ENCODE results near the gene GNAT1. TPM values are rescaled to one million over a fixed set of nuclear protein-coding genes. Genes with fewer than 3 reads are reported as not detected.

The GNAT1 gene
- polyA plus RNA-seq (ENCODE audit: insufficient read length in 3 of 3): under 1 TPM in 1 of 3 donors, not detected in 2; 0.03 TPM
- long read RNA-seq, donor 1: 0 reads
- long read RNA-seq, donor 2: 0 reads
- long read RNA-seq, donor 3: 0 reads
- long read RNA-seq, donor 4: 0 reads
- long read RNA-seq, donor 5: 0 reads
- long read RNA-seq, donor 6: 0 reads
- long read RNA-seq, donor 7: 0 reads
- long read RNA-seq, donor 8: 0 reads
- long read RNA-seq, donor 9: 0 reads
- long read RNA-seq, donor 10: 0 reads
- long read RNA-seq, donor 11: 0 reads
- long read RNA-seq, donor 12: 0 reads
- long read RNA-seq, donor 13: 0 reads
- long read RNA-seq, donor 14: 0 reads
- long read RNA-seq, donor 15: 0 reads
- long read RNA-seq, donor 16: 0 reads

DNA sequence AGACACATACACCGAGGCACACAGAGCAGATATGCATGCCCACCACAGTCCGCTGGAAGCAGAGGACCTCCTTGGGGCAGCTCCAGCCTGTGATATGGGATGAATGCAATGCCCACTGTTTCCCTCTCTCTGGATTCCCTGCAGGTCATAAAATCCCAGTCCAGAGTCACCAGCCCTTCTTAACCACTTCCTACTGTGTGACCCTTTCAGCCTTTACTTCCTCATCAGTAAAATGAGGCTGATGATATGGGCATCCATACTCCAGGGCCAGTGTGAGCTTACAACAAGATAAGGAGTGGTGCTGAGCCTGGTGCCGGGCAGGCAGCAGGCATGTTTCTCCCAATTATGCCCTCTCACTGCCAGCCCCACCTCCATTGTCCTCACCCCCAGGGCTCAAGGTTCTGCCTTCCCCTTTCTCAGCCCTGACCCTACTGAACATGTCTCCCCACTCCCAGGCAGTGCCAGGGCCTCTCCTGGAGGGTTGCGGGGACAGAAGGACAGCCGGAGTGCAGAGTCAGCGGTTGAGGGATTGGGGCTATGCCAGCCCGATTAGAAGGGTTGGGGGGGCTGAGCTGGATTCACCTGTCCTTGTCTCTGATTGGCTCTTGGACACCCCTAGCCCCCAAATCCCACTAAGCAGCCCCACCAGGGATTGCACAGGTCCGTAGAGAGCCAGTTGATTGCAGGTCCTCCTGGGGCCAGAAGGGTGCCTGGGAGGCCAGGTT is at the start of gene GNAT1:
Gene GNAT1 (plus strand): TSS at position 675 of the 725 bp plus-strand sequence. CDS start 116 bp downstream, outside the sequence.
- no peak for DNase-seq

DNA sequence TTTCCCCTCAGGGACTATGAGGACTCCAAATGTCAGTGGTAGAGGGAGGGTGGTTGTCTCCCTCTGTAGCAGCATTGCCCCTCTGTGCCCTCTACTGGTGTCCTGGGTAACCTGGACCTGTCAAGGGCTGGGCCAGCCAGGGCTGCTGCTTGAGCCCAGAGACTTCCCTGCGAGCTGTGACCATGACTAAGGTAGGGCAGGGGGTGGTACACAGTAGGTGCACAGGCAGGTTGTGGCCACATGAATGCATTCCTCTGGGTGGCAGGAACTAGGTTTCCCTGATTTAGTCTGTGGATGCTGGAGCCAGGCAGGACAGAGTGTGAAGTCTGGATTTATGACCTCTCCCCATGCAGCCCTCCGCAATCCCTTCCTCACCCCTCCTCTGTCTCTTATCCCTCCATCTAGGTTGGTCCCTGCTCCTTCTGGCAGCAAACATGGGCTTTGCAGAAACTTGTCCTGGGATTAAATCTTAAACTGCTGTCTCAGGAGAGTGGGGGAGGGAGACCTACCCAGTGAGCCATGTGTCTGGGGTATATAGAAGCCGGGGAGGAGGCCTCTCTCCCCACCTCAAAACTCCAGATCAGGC is 45.0 kb upstream of the GNAT1 start:
- no peak for DNase-seq

DNA sequence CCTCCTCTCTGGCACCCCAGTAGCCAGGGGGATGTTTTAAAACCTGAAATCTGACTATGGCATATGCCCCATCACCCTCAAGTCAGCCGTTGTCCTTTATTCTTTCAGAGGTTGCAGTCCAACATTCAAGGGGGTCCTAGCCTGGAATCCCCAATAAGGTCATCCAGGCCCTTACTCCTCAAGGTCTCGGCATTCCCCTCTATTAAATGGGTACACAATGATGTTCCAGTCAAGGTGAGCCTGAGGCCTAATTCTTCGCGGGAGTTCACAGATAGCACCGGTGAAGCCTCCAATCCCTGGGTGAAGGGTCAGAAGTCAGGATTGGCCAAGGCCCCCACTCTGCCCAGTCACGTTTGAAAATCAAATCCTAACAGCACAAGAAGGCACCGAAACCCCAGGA is 44.4 kb upstream of the GNAT1 start:
- no peak for DNase-seq

DNA sequence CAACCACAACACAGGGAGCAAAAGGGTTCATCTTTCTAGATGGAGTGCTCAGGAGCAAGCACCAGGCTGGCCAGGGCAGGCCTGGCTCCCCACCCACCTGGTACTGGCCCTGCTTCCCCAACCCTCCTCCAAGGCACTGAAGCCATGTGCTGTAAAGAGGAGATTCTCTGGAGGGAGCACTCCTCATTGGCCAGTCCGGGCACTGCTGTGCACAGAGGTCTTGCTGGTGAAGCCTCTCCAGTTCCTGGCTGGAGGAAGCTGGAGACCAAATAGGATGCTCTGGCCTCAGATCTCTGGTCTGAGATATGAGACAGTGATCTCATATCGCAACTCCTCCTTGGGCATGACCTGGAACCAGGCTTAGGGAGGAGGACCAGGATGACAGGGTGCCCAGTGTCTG is 44.0 kb upstream of the GNAT1 start:
- no peak for DNase-seq

DNA sequence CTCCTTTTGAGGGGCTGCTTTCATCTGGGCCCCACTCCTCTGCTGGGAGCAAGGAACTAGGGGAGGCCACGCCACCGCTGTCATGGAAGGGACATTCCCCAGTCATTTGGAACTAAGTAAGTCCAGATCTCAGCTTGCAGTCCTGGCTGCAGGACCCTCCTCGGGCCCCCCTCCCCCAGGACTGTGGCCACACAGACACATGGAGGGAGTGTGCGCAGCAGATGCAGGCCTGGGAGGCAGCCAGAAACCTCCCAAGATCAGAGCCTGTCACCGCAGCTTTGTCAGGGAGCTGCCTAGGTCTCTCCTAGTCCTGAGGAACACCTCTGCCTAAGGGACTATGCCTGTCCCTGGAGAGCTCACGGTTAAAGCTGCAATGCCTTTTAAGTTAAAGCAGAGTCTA is 43.5 kb upstream of the GNAT1 start:
- no peak for DNase-seq

DNA sequence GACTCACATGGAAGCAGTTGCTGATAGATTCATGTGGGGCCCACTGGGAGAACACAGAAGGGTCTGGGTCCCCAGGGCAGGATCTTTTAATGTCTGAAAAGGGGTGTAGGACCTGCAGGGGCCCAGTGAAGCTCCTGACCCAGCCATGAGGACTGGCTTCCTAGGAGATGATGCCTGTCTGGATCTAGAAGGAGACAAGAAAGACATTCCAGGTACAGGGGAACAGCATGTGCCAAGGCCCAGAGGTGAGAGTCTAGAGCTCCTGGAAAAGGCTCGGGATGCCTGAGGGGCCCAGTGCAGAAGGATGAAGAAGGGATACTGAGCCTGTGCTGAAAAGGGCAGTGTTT is 41.0 kb upstream of the GNAT1 start:
- DNase-seq: no peak

DNA sequence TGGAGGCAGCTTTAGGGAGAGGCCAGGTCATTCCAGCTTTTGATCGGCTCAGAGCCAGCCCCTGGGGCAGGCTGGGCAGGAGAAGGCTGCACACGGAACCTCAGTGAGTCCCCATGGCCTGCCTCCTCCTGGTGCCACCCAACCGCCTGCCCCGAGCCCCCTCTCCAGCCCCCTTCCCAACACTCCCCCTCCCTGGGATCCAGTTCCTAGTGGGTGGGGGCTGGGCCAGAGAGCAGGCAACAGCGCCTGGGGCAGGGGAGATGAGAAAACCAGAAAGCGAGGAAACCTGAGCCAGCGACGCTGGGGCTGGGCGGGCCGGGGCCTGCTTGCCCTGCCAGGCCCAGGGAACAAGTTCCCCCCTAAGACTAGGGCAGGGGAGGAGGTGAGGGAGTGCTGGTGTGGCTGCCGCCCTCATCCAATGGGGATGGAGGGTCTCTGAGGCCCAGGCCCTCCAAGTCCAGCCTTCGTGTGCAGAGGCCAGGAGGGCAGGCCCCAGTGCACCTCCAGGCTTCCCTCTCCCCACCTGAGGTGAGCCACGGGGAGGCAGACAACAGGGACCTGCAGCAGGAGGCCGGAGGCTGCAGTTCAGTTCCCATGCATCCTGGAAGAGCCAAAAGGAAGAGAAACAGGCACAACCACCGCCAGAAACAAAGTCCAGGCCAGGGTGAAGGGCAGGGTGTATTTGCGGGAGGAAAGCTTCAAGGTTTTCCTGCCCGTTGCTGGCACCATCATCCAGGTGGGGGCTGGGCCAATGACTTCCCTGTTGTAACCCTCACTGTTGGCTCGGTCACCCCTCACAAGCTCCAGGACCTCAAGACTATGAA is 40.3 kb upstream of the GNAT1 start:
- DNase-seq: peak; percentile 92

DNA sequence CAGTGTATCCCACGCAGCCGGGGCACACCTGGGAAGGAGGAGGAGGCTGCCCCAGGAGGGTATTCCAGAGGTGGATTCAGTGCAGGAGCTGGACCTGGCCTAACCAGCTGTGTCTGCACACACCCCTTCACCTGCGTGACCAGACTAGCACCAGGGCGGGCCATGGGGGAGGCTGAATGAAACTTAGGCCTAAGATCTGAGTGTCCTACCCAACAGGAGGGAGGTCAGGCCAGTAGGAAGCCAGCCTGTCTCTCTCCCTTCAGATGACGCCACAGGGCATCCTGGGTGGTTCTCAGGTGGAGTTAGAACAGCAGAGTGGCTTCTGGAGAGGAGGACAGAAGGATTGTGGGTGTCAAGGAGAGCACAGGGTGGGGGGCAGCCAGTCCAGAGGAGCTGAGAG is 39.7 kb upstream of the GNAT1 start:
- no peak for DNase-seq

DNA sequence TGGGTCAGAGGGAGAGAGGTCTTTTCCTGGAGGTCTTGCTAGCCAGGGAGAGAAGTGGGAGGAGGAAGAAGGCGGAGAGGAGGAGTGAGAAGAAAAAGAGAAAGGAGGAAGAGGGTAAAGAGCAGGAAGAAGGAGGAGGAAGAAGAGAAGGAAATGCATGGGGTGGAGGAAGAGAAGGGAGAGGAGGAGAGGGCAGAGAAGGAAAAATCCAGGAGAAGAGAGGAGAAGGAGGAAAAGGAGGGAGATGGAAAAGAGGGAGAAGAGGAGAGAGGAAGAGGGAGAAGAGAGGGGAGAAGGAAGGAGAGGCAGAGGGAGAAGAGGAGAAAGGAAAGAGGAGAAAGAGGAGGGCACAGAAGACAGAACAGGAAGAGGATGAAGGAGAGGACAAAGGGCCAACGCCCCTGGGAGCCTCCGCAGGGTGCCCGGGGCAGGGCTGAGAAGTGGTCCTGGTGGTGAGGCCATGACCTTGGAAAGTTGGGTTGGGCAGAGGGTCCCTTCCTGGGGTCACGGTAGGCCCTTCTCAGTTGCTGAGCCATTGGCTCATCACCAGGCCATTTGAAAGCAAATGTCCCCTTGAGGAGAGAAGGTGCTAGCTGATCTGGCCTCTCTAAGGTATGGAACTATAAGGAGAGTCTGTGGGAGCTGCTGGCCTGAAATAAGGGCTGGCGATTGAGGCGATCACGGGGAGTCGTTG is 37.5 kb upstream of the GNAT1 start:
- DNase-seq: no peak

DNA sequence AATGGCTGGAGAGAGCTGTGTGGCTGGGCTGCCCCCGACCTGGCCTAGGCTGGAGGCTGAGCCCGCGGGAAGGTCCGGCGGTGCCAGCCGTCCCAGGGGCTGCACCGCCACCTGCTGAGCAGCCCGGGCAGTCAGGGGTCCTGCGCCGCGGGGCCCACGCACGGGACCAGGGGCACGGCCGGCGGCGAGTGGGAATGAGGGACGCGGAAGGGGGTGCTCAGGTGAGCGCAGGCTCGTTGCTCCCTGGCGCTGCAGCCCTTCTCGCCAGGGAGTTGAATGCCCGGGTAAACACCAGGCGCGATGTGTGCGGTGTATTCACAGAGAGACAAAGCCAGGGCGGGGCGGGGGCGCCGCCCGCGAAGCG is 37.0 kb upstream of the GNAT1 start:
- no peak for DNase-seq

DNA sequence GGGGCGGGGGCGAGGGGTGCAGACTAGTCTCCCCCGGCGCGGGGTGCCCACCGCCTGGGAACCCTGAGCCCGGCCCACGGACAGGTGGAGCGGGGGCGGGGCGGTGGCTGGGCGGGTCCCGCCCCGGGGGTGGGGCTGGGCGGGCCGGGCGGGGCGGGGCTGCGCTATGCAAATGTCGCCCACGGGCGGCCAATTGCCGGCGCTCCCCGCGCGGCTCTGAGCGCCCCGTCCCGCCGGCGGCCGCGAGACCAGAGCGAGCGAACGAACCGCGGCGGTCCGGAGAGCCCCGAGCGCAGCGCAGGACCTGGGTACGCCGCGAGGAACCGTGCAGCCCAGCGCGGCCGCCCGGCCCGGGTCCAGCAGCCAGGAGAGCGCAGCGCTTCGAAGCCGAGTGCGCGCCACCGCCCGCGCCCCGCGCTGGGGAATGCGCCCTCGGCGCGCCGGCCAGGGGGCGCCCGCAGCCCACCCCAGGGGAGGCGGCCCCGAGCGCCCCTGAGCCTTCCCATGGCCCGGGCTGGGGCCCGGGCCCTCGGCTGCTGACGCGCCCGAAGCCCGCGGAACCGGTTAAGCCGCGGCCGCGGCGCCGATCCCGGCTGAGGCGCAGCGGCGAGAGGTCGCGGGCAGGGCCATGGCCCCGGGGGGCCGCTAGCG is 36.4 kb upstream of the GNAT1 start, which contains the start of gene SEMA3F:
Gene SEMA3F (plus strand): TSS at position 485 of the 651 bp plus-strand sequence. CDS start 4,299 bp downstream, outside the sequence.
- DNase-seq: peak; percentile 70

DNA sequence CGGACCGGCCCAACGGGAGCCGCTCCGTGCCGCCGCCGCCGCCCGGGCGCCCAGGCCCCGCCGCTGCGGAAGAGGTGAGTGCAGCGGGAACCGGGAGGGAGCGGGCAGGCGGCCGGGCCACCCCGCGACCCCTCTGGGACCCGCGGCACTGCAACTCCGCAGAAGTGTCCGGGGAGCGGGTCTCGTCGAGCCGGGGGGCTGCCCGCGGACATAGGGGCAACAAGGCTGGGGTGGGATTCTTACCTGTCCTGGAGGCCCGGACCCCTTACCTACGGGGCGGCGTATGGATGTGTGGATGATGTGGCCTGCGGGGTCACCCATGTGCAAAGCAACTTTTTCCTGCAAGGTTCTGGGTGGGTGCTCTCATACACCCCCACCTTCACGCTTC is 35.9 kb upstream of the GNAT1 start:
- DNase-seq: no peak

DNA sequence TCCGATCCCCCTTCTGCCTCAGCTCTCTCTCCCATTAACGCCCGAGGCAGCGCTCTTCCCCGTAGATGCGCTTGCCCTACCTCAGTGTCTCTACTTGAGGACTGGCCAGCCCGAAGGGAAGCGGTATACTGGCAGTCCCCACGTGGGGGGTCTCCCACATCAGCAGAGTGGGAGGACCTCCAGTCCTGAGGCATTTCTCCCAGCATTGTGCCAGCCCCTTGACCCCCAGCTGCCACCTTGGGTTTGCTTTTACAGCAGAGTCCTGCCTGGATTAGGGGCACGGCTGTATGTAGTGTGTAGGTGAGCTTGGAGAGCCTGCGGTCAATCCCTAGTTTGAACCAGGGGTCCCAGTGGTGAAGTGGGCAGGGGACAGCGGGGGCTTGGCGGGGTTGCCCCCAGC is 35.5 kb upstream of the GNAT1 start:
- no peak for DNase-seq

DNA sequence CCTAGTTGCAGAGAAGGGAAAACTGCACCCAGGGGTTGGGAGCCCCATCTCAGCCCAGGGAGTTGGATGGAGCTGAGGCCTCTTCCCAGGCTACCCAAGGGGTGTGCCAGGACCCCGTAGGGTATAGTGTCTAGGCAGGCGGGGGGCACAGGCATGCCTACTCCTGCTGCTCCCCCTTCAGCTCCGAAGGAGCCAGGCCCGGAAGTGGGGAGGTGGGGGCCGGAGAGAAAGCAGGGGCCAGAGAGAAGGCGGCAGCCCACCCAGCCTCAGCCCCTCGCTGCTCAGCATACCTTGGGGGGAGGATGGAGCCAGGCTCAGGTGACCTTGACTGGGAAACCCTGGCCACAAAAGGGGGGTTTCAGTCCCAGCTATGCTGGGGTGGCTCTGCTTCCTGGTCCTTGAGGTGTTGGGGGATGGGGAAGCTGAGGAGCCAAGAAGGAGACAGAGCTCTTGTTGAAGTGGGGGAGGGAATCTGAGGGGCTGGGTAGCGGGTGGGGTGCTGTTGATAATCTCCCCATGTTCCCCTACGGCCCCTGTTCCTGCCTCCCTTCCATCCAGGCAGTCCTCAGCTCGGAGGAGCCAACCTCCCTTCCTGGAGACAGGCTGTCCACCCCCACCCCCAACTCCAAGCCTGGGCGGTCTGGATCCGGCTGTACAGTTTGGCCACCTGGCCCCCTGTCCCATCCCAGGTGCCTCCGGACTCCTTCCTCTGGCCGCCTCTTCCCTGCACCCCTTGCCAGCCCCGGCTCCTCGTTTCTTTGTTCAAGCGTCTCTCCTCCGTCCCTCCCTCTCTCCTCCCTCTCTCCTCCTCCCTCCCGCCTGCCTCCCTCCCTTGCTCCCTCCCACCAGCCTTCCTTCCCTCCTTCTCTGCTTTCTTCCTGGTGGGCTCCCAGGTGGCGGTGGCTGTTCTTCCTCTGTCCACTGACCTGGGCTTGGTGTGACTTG is 34.6 kb upstream of the GNAT1 start:
- no peak for DNase-seq

DNA sequence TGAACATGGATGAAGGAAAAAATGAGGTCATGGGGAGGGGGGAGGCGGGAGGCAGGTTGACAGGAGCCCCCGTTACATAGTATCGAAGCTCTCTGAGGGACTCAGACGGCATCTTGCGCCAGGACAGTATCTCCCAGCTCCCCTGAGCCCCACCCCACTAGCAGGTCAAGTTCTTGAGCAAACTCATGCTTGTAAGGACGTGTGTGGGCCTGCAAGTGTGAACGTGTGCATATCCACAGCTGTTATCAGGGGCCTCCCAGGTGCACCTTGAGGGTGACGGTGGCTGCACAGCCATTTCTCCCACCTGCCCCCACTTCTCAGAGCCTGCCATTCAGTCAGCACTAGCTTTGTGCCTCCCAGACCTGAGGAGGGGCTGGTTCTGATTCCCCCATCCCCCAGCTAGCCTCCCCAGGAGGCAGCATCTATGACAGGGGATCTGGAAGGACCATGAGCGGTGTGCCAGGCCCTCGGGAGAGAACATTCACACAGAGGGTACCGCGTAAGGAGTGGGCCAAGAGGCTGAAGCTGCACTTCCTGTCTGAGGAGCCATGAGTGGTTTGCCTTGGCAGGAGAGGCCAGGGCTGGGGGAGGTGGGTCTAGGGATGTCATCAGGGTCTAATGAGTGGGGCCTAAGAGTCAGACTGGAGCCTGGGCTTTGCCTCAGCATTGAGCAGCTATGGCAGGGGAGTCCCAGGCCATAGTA is 33.4 kb upstream of the GNAT1 start:
- DNase-seq: no peak

DNA sequence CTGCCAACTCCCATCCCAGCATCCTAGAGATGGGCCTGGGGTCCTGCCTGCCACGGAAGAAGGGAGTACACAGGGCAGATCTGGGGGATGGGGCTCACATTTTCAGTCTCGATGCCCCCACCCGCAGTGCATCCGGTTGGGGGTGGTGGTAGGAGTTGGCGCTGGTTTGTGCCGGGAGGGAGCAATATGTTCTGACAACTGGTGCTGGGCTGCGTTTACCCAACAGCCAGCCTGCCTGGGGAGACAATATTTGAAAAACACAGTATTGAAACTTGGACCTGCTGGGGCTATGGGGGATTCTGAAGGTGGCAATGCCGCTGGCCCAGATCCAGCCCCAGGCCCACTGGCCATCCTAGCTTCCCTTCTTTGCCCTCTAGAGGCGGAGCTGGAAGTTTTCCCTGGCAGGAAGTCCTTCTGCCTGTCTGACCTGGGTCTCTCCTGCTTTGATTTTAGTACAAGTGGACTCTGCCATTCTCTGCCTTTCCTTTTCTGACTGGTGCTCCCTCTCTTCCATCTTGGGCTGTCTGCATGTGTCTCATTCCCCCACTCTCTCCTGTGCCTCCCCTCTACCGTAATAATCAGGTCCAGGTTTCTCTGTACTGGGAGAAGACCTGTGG is 32.8 kb upstream of the GNAT1 start:
- DNase-seq: no peak

DNA sequence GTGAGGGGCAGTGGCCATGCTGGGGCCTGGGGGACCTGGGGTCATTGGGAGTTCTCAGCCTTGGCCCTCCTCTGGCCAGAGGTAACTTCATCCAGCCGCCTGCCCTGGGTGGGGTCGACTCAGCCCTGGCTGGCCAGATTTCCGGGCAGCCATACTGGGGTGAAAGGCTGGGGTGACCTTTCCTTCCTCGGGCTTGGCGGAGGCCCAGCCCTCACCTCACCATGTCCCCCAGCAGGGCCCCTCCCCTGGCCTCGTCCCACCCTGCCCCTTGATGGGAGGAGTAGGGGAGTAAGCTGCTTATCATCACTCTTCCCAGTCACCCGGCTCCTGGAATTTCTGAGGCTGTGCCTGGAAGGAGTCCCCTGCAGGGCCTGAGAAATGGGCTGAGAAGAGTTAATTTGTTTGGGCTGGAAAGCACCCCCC is 30.8 kb upstream of the GNAT1 start:
- DNase-seq: no peak

DNA sequence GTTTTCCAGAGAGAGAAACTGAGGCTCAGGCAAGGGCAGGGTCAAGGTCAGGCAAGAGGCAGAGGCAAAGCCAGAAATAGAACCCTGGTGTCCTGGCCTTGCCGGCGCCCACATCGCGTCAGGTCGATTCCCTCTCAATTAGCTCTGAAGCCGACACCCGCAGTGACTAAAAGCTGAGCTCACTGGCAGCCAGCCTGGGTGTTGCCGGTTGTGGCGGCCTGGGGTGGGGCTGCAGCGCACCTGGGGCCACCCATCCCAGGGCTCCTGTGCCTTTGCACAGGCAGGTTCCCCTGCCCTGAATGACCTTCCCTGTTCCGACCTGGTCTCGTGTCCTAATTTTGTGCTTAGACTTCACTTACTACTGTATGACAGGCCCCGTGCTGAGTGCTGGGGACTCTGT is 30.1 kb upstream of the GNAT1 start:
- DNase-seq: no peak
